HL-60/S4 treated with phorbol 12-myristate 13-acetate at 8.2 ng/mL for 4 days and 3 days (cell line): ENCODE data around the gene REL.
"Not testable (repeated sequence)": the region's sequence is repeated elsewhere in the genome, so short reads cannot be mapped to it uniquely, and the experiment has no call there.

Experiments
- in situ Hi-C: fragments of 300-500 bp; cut with MboI; formaldehyde crosslinking; loops from 2 replicates; pipeline ENCODE4 v1.15.0; 2022; ENCODE audit warnings: low sequenced_read_pairs

Gene REL

DNA sequence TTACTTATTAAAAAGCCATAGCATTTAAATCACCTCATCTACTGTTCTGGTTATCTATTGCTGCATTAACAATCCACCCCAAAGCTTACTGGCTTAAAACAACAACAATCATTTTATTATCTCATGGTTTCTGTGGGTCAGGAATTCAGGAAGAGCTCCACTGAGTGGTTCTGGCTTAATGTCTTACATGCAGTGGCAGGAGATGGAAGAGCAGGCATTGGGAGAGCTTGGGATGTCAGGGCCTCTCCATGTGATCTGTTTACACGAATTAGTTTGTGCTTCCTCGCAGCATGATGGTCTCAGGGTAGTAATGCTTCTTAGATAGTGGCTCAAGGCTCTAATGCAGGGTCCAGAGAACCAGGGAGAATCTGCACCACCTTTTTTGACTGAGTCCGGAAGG is 14.4 kb upstream of the REL start:
- in situ Hi-C loops, result no loop called here

DNA sequence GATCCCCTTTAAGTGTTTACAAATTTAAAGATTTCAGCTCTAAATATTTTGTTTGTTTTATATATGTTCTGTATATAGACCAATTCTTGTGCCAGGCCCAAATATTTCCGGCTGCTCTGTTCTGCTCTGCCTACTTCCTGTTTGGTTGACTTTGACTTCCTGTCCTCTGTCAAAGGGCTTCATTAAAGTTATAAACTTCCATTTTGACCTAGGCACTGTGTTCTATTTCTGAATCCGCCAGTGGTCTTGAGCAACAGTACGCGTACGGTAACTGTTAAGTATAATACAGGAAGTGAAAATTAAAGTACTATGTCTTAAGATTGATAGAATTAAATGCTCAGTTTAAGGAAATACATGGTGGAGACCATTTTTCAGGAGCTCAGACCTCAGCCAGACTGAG is 13.5 kb upstream of the REL start:
- in situ Hi-C loops, result no loop called here

DNA sequence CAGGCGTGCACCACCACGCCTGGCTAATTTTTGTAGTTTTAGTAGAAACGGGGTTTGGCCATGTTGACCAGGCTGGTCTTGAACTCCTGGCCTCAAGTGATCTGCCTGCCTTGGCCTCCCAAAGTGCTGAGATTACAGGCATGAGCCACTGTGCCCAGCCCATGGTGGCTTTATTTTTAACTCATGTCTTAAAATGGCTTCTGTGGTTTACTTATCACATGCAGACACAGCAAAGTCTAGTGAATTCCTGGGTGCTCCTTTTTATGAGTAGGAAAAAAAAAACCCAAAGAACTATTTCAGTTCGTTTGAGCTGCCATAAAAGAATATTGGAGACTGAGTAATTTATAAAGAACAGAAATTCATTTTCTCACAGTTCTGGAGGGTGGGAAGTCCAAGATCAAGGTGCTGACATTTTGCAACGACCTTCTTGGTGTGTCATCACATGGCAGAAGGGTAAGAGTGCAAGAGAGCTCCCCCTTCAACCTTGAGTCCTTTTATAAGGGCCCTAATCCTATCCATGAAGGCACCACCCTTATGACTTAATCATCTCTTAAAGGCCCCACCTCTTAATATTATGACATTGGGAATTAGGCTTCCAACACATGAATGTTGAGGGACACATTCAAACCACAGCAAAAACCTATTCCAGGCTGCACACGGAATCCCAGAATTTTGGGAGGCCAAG is 12.6 kb upstream of the REL start:
- in situ Hi-C loops, result no loop called here

DNA sequence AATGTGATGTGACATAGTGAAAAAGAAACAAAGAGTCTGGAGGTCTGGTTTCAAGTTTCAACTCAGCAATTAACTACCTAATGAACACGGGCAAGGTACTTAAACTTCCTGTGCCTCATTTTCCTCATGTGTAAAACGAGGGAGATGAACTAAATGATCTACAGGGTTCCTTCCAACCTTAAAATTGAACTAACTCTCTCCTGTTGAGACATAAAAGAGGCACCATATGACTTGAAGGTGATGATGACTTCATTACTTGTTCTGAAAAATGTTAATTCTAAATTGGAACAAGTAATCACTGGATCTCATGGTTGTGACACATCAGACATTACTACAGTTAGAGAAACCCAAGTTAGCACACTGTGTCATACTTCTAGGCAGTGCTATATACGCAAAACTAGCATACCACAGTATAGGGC is 8.9 kb upstream of the REL start:
- in situ Hi-C loops, result no loop called here

DNA sequence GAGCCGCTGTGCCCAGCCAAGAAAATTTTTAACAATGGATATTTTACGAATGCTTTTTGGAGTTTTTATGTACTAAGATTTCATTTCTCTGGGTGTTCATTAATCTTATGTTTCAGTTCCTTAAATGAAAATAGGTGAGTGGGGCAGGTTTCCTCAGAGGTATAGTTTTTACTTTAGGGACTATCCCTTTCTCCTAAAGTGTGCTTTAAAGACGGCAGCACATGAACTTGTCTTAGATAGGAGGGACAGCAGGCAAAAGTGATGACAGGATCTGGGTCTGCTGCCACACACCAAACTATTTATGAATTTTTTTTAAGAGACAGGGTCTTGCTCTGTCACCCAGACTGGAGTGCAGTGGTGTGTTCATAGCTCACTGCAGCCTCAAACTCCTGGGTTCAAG is 8.0 kb upstream of the REL start:
- in situ Hi-C loops, result no loop called here

DNA sequence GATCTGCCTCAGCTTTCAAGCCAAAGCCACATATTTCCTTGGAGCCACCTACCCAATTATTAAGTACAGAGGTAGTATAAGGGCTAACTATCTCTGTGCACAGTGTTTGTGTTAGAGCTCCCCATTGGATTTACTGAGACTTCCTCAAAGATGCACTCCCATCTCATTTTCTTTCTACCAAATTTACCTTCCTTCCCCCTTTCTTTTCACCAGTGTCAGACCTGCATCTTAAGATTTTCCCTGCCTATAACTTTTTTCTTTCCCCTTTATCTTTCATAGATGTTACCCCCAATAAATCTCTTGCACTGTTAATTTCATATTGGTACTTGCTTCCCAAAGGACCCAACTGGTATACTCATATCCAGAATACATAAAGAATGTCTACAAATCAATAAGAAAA is 5.9 kb upstream of the REL start:
- in situ Hi-C loops, result no loop called here

DNA sequence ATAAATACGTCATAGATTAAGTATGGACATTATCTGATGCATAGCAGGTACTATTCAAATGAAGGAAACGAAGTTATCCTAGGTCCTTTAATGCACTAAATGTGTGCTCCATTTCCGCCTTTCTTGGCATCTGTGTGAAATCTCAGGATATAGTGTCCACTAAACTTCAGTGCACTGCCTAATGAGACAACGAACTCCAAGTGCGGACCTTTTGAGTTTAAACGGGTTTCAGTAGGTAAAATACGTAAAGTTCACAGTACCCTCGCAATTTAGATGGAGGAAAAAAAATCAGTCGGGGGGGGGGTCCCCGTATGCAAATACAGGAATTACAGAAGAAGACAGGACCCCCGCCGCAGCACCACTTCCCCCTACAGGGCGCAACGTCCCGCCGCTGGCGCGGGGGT is 729 bp upstream of the REL start:
- in situ Hi-C loops, result no loop called here

DNA sequence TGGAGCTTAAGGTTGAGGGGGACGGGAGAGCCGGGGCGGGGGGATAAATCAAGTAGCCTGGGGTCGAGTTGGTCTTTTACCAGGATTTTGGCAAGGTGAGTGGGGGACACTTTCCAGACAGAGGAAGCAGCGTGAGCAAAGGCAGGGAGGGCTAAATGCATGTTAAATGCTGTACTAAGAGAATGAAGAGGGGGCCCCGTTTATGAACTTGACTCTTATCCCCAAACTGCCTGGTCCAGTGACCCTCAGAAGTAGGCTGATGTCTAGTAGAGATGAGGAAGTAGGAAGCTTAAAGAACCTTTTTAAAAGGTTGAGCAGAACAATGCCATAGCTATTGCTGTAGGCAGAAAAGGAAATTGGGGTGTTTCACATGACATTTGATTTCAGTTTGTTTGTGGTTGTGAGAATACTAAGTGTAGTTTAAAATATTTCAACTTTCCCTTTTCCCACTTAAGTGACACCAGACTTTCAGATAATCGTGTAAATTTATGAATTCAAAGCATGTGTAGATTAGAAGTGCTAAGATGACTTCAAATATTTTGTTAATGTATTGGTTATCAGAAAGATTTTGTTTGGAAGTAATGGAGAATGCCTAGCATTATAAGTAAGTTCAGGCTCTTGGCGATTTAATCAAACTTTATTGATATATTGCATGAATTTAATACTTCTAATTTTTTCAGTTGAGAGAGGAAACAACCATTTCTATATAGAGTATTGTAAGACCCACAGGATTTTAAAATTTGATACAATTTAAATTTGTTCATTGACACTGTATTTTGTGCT is 1.8 kb downstream of the REL start:
- in situ Hi-C loops, result no loop called here

DNA sequence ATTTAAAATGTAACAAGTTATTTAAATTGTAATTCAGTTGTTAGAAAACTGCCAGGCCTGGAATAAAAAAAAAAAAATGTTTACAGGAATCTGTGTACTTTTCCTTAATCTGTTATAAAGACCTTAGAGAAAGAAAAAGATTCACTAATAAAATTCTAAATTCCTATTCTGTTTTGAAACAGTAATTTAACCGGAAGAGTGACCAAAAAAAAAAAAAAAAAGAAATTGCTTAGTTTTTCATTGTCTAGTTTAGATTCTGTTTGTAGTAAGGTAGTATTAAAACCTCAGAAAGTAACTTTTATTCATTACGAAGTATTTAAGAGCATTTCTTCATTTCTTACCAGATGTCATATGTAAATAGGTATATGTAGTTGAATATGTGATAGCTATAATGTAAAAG is 2.5 kb downstream of the REL start:
- in situ Hi-C loops, result no loop called here

DNA sequence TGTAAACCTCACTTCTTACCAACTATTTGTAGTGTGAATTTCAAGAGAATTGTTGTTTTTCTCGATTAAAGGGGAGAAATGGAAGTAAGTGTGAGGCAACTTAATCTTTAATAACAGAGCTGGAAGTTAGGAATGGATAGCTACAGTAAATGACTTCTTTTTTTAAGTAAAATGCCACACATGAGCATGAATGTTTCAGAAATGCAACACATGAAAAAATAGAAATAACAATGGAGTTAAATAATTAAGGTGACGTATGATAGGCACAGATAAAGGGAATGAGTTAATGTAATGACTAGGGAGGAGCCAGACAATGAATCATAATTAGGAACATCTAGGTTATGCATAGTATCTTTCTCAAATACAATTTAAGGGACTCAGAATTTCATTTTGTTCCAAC is 3.4 kb downstream of the REL start:
- in situ Hi-C loops, result no loop called here

DNA sequence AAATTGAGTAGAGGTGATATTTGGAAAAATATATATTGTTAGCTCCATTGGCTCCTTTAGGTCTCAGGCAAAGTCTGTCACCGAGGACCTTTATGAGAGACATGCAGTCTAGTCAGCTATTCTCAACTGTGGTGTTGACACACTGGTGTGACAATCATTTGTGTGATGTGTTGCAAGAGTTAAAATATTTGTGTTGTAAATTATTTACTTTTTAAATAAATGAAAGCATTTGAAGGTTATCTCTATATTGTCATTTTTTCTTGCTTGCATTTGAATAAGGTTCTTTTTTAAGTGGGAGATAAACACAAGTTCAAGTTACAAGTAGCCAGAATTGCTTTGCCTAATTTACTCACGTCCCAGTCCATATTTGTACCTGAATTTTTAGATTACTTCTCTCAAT is 4.3 kb downstream of the REL start:
- in situ Hi-C loops, result no loop called here

DNA sequence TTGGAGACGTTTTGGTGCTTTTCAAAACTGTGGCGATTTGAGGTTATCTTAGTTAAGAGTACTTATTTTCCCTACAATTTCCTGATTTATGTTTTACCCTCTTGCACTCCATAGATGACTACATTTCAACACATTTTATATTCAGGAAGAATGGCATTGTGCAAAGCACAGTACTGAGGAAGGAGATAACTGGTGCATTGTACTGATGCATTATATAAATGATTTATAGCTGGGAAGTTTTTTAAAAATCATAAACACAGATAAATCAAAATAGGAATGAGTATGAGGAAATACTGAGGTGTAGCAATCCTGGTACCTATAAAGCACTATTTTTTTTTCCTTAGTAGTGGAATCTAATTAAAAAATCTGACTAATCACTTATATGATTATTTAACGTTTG is 5.6 kb downstream of the REL start:
- in situ Hi-C loops, result no loop called here

DNA sequence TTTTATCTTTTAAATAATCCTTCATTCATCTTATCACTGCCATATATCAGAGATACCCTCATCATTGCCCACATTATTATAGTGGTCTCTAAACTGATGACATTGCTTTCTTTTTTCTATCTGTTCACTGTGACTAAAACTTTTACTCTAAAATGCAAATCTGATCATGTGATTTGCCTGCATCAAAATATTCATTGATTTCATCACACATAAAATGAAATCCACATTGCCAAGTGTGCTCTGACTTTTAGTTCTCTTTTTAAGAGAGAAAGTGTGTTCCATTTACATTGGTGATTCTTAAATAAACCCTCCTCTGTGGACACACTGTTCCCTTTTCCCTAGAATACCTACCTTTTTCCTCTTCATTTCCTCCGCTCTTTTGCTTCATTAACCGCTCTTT is 7.5 kb downstream of the REL start:
- in situ Hi-C loops, result no loop called here

DNA sequence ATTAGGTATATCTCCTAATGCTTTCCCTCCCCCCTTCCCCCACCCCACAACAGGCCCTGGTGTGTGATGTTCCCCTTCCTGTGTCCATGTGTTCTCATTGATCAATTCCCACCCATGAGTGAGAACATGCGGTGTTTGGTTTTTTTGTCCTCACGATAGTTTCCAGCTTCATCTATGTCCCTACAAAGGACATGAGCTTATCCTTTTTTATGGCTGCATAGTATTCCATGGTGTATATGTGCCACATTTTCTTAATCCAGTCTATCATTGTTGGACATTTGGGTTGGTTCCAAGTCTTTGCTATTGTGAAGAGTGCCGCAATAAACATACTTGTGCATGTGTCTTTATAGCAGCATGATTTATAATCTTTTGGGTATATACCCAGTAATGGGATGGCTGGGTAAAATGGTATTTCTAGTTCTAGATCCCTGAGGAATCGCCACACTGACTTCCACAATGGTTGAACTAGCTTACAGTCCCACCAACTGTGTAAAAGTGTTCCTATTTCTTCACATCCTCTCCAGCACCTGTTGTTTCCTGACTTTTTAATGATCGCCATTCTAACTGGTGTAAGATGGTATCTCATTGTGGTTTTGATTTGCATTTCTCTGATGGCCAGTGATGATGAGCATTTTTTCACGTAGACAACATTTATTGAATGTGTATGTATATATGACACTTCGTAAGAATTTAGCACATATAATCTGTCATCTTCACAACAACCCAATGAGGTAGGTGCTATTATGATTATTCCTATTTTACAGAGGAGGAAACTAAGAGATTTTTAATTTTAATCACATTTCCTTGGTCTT is 8.4 kb downstream of the REL start:
- in situ Hi-C loops, result not testable (repeated sequence)

DNA sequence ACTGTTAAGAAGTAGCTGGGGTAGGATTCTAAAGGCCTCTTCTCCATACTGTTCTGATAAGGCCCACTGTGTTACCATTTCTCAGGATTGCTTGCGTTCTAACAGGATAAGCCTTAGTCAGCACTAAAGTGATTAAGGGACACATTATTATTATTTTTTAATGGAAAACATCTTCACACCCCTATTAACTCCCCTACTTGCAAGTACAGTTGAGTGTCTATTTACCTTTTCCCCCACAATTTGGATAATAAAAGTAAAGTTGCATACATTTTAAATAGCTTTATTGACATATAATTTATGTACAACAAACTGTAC is 9.0 kb downstream of the REL start:
- in situ Hi-C loops, result no loop called here

DNA sequence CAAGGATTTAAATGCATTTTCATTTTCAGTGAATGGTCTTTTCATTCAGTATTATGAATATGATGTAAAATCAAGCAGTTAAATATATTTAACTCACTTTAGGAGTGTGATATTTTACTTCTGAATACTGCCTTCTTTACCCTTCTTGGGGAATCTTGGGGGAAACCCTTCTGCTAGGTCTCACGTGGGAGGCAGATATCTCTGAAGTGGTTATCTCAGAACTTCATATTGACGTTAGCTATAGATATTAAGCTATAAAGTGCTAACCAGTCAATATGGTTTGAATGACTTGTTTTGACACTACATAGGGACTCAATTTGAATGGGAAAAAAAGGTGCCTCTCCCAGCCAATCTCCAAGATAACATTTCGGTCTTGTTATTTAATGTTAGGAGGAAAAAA is 9.8 kb downstream of the REL start:
- in situ Hi-C loops, result no loop called here

DNA sequence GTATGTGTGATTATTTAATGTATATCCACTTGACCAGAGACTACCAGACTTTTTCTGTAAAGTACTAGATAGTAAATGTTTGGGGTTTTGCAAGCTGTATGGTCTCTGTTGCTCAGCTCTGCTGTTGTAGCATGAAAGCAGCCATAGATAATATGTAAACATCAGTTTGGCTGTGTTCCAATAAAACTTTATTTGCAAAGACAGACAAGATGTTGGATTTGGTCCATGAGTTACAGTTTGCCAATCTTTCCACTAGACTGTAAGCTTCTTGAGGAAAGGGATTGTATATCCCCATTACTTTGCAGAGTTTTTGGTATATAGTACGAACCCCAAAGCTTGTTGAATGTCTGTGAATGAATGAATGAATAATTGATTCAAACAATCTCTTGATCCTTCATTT is 17.2 kb downstream of the REL start:
- in situ Hi-C loops, result no loop called here

DNA sequence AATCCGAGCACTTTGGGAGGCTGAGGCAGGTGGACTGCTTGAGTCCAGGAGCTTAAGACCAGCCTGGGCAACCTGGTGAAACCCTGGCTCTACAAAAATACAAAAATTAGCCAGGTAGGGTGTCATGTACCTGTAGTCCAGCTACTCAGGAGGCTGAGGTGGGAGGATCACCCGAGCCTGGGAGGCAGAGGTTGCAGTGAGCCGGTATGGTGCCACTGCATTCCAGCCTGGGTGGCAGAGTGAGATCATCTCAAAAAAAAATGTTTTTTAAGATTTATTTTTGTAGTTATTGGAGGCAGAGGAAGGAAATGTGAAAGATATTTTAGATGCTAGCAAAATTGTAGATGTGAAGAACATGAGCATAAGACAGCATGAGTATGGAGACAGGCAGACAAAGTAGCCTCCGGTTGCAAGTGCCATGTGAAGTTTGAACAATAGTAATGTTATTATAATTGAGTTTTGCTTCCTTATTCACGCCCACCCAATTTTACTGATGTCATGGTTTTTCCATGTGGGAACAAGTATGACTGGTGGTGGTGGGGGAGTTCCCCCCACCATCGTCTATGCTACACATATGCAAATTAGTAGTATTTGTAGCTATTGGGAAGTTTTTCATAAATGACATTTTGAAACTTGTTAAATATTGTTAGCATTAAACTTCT is 18.0 kb downstream of the REL start:
- in situ Hi-C loops, result no loop called here

DNA sequence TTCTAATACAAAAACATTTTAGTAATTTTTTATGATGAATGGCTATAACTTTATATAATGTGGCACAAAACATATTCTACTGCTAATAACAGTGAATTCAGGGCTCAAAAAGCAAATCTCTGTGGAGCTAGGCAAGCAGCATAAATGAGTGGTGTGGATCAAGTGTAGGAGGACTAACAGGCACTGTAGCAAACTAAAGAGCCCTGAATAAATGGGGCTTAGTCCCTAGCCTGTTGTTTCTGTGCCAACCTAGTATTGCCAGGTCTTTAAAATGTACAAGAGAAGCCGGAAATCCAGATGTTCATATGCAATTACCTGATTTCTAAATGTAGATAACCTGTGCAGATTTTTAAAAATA is 18.5 kb downstream of the REL start:
- in situ Hi-C loops, result no loop called here

DNA sequence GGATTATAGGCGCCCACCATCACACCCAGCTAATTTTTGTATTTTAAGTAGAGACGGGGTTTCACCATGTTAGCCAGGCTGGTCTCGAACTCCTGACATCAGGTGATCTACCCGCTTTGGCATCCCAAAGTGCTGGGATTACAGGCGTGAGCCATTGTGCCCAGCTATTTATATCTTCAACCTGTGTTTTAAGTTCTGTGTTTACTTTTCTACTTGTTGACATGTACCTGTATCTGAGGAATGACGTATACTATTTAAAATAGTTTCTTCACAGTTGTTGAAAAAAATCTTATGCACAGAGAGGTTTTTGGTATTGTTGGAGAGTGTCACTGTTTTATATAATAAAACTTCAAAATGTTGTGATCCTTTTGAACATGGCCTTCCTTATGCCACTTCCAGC is 19.9 kb downstream of the REL start:
- in situ Hi-C loops, result not testable (repeated sequence)

DNA sequence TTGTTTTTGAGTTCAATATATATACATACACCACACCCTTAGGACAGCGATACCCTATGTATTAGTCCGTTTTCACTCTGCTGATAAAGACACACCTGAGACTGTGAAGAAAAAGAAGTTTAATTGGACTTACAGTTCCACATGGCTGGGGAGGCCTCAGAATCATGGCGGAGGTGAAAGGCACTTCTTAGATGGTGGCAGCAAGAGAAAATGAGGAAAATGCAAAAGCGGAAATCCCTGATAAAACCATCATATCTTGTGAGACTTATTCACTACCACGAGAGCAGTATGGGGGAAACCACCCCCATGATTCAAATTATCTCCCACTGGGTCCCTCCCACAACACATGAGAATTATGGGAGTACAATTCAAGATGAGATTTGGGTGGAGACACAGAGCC is 24.5 kb downstream of the REL start:
- in situ Hi-C loops, result not testable (repeated sequence)

DNA sequence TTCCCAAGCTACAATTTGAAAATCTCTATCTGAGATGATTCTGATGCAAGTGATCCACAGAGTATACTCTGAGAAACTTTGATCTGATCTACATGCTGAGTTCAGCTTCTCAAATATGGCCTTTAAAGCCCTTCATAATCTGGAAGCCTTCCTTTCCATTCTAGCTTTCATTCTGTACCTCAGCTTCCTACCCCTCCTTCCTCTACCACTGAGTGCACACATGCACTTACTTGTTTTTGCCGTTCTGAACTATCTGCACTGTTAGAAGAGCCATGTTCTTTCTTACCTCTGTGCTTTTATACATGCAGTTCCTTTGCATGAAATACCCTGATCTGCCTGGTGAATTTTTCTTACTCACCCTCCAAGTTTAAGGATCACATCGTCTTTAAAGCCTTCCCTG is 25.0 kb downstream of the REL start:
- in situ Hi-C loops, result no loop called here
